Measurements from ENCODE around the gene UBE2L5.
A peak's percentile ranks its signal among the peaks of the same experiment; 100 is the strongest.

UBE2L5 gene

GRCh38 chr13:30422054-30422839 is at the start of gene UBE2L5:
Gene UBE2L5 (plus strand): TSS chr13:30422493. CDS start chr13:30427991, 5,498 bp downstream.
- peak in 1 of 2 experiments; percentile 48 for DNase-seq

DNA sequence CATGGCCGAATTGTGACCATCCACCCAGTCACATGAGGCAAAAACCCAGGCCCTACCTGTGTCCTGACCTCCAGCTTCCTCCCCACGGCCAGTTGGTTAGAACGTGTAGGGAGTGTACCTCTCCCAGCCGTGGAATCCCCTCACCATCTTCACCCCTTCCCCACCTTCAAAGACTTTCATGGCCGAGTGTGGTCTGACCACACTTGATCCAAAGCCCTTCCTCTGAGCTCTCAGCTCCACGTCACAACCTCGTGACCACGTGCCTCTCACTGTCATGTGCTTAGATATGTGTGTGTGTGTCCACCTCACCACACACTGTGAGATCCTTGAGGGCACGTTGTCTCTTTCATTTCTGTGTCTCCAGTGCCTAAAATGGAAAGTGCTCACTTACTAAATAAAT is 48.6 kb upstream of the UBE2L5 start:
- no peak for DNase-seq

GRCh38 chr13:30375265-30375835 is 46.9 kb upstream of the UBE2L5 start:
- DNase-seq: no peak

- DNase-seq: no peak
These were observed 45.6 kb upstream of the UBE2L5 start for GRCh38 chr13:30376426-30377311.

DNA sequence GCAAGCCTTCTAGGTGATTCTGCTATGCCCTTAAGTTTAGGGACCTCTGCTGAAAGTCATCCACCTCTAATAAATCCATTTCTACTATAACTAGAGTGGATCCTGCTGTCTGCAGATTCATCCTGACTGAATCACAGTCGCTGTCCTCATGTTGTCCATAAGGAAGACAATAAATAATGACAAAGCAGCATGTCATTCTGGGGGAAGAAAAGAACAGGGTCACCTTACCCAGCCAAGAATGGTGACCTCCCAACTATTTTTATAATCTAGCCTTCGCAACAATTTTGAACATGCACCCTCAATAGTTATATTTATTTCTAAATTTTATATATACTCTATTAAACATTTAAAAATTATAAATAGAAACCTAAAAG is 45.0 kb upstream of the UBE2L5 start:
- no peak for DNase-seq

- DNase-seq: no peak
These were observed 44.1 kb upstream of the UBE2L5 start for GRCh38 chr13:30378191-30378590.

DNA sequence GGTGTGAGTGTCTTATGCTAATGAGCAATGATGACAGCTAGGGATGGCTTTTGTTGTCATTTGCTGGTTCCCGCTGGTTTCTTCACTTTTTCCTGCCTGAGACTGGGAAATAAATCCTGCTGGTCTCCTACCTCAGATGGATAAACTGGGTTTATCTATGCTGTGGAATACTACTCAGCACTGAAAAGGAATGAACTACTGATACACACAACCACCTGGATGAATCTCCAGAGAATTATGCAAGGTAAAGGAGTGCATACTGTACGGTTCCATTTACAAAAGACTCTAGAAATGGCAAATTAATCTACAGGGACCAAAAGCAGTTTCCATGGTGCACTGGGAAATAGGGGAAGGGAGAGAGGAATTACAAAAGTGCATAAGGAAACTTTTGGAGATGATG is 41.2 kb upstream of the UBE2L5 start:
- DNase-seq: no peak

DNA sequence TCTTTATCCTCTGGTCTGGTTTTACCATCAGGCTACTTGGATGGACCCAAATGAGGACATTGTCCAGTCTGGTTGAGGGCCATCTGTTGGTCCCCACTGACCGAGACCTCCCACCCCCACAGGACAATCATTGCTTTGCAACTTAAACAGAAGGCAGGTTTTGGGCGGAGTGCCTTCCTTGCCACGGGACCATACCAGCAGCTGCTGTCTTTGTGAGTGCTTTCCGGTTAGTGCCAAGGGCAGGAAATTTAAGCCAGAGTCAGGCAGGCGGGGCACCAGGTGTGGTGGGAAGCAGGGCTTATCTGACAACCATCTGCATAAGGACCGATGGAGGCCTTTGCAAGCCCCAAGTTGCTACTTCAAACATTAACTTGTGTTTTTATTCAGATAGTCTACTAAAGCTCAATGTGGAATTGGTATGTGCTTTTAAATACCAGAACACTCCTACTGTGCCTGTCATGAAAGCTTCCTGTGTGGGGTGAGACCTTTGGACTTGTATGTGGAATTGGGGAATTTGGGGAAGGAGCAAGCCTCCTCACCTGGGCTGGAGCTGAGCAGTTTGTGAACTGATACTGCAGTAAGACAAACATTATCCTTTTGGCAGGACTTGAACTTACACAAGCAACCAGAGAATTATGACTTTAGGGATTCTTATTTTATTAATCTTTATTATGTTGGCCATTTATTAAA is 39.3 kb upstream of the UBE2L5 start:
- DNase-seq: no peak

DNA sequence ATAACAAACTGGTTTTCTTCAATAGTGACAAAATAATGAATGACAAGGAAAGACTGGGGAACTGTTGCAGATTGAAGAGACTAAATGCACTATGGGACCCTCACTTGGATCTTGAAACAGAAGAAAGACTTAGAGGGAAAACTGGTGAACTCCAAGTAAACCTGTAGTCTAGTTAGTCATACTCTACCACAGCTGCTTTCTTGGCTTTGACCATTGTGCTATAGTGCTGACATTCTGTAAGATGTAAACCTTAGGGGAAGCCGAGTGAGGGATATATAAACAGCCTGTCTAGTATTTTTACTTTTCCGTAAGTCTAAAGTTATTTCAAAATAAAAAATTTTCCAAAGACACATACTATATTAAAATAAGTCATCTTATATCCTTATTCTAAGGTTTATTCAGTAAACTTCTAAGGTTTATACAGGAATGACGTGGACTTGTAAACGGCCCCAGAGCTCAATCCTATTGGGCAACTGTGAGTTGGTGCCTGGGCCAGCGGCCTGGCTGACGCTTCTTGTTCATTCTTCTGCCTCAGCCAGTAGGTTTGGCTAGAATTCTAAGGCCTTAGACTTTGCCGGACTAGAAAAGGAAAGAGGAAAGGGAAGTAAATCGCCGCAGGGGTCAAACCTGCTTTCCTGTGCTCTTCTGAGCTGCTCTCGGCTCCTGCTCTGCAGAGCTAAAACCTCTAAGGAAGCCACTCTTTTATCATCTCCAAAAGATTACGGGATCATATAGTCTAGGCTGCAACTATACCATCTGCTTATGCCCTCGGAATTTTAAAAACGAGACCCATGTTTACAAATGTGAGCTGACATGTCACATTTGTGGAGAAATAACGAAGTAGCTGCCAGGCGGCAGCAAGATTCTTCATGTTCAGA is 33.6 kb upstream of the UBE2L5 start:
- DNase-seq: no peak

GRCh38 chr13:30391956-30392680 is 30.2 kb upstream of the UBE2L5 start:
- no peak for DNase-seq

DNA sequence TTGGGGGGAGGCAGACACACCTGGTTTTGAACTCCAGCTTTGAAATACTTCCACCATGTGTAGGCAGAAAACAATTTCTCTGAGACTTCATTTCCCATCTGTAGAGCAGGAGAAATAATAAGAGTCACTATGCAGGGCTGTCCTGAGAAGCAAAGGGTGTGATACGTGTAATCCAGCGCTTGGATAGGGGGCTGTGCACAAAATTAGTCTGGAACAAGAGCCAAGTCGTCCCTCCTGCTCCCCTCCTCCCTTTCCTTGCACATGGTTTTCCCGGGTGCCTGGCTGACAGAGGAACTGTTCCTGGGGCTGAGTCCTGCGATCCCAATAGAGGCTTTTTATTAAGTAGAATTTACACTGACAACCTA is 29.6 kb upstream of the UBE2L5 start:
- no peak for DNase-seq

- no peak for DNase-seq
These were observed 27.5 kb upstream of the UBE2L5 start for GRCh38 chr13:30394751-30395191.

- peak in 1 of 2 experiments; percentile 35 for DNase-seq
These were observed 26.8 kb upstream of the UBE2L5 start for GRCh38 chr13:30395192-30396158.

DNA sequence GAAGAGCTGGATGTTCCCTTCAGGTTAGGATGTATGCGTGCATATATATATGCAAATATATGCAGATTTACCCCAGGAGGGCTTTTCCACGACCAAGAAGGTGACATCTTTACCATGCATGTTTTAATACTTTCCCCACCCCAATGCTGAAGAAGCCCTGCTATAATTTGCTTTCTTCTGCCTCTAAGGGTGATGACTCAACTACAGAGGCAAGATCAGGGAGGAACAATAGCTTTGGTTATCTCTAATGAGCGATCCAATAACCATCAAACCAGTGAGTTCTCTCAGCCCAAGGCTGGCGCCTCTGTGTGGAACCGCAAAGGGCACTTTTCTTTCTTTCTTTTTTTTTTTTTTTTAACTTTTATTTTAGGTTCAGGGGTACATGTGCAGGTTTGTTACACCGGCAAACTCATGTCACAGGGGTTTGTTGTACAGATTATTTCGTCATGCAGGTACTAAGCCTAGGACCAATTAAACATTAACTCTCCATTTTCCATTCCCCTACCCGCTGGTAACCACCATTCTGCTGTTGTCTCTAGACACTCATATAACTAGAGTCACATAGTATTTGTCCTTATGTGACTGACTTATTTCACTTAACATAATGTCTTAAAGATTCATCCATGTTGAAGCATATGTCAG is 25.7 kb upstream of the UBE2L5 start:
- no peak for DNase-seq

DNA sequence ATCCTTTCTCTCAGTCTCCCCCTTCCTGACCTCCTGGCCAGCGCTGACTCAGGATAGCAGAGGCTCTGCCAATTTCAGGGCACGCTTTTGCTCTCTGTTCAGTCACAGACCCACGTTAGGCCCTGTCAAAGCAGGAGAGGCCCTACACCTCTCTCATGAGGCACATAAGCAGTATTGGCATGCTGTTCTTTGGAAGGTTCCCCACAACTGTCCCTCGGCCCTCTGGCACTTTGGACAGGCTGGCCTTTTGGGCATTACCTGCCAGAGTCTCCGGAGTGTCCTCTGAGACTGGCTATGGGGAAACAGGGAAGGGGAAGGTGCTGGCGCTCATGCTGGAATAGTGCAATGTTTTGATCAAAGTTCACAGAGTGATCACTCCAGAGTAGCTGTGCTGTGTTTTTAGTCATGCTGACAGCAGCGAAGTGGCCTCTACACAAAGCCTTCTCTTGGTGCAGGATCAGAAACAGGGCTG is 23.7 kb upstream of the UBE2L5 start:
- DNase-seq: no peak

DNA sequence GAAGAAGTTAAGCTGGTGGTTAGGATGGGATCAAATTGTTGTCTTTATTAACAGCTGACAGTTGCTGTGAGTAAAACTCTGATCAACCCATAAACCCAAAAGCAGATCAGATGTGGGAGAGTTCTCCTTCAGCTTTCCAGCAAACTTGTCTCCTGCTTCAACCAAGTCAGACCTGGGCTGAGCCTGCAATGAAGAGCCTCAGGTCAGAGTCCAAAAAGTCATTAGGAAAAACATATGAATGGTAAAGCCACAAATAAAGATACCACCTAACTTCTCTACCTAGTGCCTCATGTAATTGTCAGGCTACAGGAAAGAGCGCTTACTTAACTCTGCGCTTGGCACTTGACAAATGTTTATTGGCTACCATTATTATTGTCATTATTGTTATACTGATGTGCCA is 21.9 kb upstream of the UBE2L5 start:
- no peak for DNase-seq

GRCh38 chr13:30401347-30401746 is 20.9 kb upstream of the UBE2L5 start:
- DNase-seq: no peak

GRCh38 chr13:30403456-30403855 is 18.8 kb upstream of the UBE2L5 start:
- no peak for DNase-seq

DNA sequence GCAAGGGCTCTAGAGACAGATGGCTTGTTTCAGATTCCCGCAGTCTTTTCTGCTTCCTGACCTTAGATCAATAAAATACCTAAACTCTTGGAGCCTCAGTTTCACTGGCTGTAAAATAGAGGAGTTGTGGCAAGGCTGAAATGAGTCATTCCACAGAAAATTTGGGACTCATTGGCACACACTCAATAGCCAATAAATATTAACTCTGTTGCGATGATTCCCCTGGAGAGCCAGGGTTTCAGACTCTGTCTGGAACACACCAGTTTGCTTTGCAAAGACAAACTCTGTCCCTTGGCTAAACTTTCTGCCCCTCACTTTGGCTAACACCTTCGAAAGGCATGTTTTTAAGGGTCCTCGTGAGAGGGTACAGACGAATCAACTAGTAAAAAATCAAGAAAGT is 18.1 kb upstream of the UBE2L5 start:
- no peak for DNase-seq
